Trophoblast cell (in vitro differentiated cells and primary cell): ENCODE measurements around the gene LIMK2.

Experiments used
- DNase-seq, 2 donors: peaks; one replicate each; pipeline ENCODE4 v3.0.0-alpha.2; 2016
- H2AFZ ChIP-seq: 2 replicates; pipeline ENCODE4 v1.6.1; 2013; ENCODE audit warnings: low read length, moderate library complexity, mild to moderate bottlenecking; ENCODE audit not compliant: insufficient read depth, poor library complexity
- H2AK5ac ChIP-seq: 2 replicates; pipeline ENCODE4 v1.6.1; 2013; ENCODE audit warnings: mild to moderate bottlenecking, low read length
- H2BK120ac ChIP-seq: 2 replicates; pipeline ENCODE4 v1.6.1; 2013; ENCODE audit warnings: low read length, mild to moderate bottlenecking, moderate library complexity; ENCODE audit not compliant: insufficient read depth, poor library complexity
- H2BK12ac ChIP-seq: 2 replicates; pipeline ENCODE4 v1.6.1; 2013; ENCODE audit warnings: mild to moderate bottlenecking, low read length, moderate library complexity
- H2BK5ac ChIP-seq: 2 replicates; pipeline ENCODE4 v1.6.1; 2013; ENCODE audit warnings: low read length, low read depth, moderate library complexity, mild to moderate bottlenecking; ENCODE audit not compliant: poor library complexity
- H3K14ac ChIP-seq: 2 replicates; pipeline ENCODE4 v1.6.1; 2013; ENCODE audit warnings: mild to moderate bottlenecking, low read length
- H3K18ac ChIP-seq: 2 replicates; pipeline ENCODE4 v1.6.1; 2013; ENCODE audit warnings: mild to moderate bottlenecking, low read length
- H3K23ac ChIP-seq: 2 replicates; pipeline ENCODE4 v1.6.1; 2013; ENCODE audit warnings: low read length
- H3K27ac ChIP-seq: 2 replicates; pipeline ENCODE4 v1.5.1; 2013; ENCODE audit warnings: low read depth, mild to moderate bottlenecking, inconsistent platforms, low read length, moderate library complexity
- H3K27me3 ChIP-seq: 2 replicates; pipeline ENCODE4 v1.6.1; 2013; ENCODE audit warnings: inconsistent platforms, mild to moderate bottlenecking, low read length, moderate library complexity; ENCODE audit not compliant: insufficient read depth
- H3K36me3 ChIP-seq, 2 experiments: 1 replicate in 1 of 2; 2 replicates in 1 of 2; pipeline ENCODE4 v1.6.1; 2013; ENCODE audit warnings: low read length in 2 of 2, mild to moderate bottlenecking in 2 of 2, moderate library complexity in 1 of 2; ENCODE audit not compliant: insufficient read depth in 2 of 2, control insufficient read depth in 1 of 2
- H3K4ac ChIP-seq: 2 replicates; pipeline ENCODE4 v1.6.1; 2013; ENCODE audit warnings: low read depth, mild to moderate bottlenecking, low read length, moderate library complexity
- H3K4me1 ChIP-seq, 2 experiments: 1 replicate in 1 of 2; 2 replicates in 1 of 2; pipeline ENCODE4 v1.6.1; 2013; ENCODE audit warnings: low read length in 2 of 2, mild to moderate bottlenecking in 2 of 2, moderate library complexity in 1 of 2; ENCODE audit not compliant: insufficient read depth in 2 of 2, control insufficient read depth in 1 of 2
- H3K4me2 ChIP-seq: 2 replicates; pipeline ENCODE4 v1.6.1; 2013; ENCODE audit warnings: inconsistent platforms, mild to moderate bottlenecking, low read length, moderate library complexity
- H3K4me3 ChIP-seq: 2 replicates; pipeline ENCODE4 v1.5.1; 2013; ENCODE audit warnings: mild to moderate bottlenecking, low read depth, low read length, inconsistent platforms
- H3K79me1 ChIP-seq: one replicate; pipeline ENCODE4 v1.6.1; 2013; ENCODE audit warnings: low read length
- H3K79me2 ChIP-seq: 2 replicates; pipeline ENCODE4 v1.6.1; 2013; ENCODE audit warnings: low read length, mild to moderate bottlenecking; ENCODE audit not compliant: control insufficient read depth, insufficient read depth, poor library complexity
- H3K9ac ChIP-seq: 2 replicates; pipeline ENCODE4 v1.6.1; 2013; ENCODE audit warnings: mild to moderate bottlenecking, low read length
- H3K9me3 ChIP-seq: 2 replicates; pipeline ENCODE4 v1.6.1; 2013; ENCODE audit warnings: low read depth, mild to moderate bottlenecking, control low read depth, inconsistent platforms, low read length; ENCODE audit not compliant: insufficient read depth
- H4K12ac ChIP-seq: 2 replicates; pipeline ENCODE4 v1.6.1; 2013; ENCODE audit warnings: low read depth, mild to moderate bottlenecking, low read length, moderate library complexity
- H4K8ac ChIP-seq: 2 replicates; pipeline ENCODE4 v1.6.1; 2013; ENCODE audit warnings: low read depth, mild to moderate bottlenecking, low read length, moderate library complexity
- H4K91ac ChIP-seq: one replicate; pipeline ENCODE4 v1.6.1; 2013; ENCODE audit warnings: low read depth, mild to moderate bottlenecking, low read length, moderate library complexity
- WGBS: extraction: QIAGEN DNeasy Blood & Tissue Kit; methylation state at CpG from one replicate; pipeline ENCODE4 v1.1.7; 2013; ENCODE audit warnings: missing lambda C conversion rate; ENCODE audit not compliant: insufficient read length, insufficient coverage; ENCODE audit errors: extremely low coverage; 5-methylcytosine and 5-hydroxymethylcytosine counted together

The LIMK2 gene

DNA sequence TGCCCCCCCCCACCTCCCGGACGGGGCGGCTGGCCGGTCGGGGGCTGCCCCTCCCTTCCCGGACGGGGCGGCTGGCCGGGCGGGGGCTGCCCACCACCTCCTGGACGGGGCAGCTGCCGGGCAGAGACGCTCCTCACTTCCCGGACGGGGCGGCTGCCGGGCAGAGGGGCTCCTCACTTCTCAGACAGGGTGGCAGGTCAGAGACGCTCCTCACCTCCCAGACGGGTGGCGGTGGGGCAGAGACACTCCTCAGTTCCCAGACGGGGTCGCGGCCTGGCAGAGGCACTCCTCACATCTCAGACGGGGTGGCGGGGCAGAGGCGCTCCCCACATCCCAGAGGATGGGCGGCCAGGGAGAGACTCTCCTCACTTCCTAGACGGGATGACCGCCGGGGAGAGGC is 28.1 kb upstream of the LIMK2 start:
- no peak overlapping the region for H3K4ac ChIP-seq
- WGBS: no CpG with 5 or more reads among the region's 30 CpGs
- H2BK120ac ChIP-seq: no peak overlapping the region
- no peaks in the 10 kb centered on the region for H3K79me1 ChIP-seq
- no peaks in the 10 kb centered on the region for H3K79me2 ChIP-seq
- H2AK5ac ChIP-seq: no peak overlapping the region
- H3K4me1 ChIP-seq: no peaks in the 10 kb centered on the region
- H3K4me3 ChIP-seq: no peak overlapping the region
- H2BK12ac ChIP-seq: no peak overlapping the region
- no peak overlapping the region for H3K27ac ChIP-seq
- peaks cover 20 to 26% of the 10 kb centered on the region in 2 experiments for H3K36me3 ChIP-seq
- no peak overlapping the region for H4K8ac ChIP-seq
- H3K18ac ChIP-seq: no peak overlapping the region
- H4K91ac ChIP-seq: no peak overlapping the region
- no peak overlapping the region for H4K12ac ChIP-seq
- no peak overlapping the region for H3K4me2 ChIP-seq
- peaks cover 4% of the 10 kb centered on the region for H3K9me3 ChIP-seq
- H3K9ac ChIP-seq: no peak overlapping the region
- no peak for DNase-seq
- H2AFZ ChIP-seq: no peak overlapping the region
- H3K23ac ChIP-seq: no peak overlapping the region
- no peak overlapping the region for H3K14ac ChIP-seq
- H2BK5ac ChIP-seq: no peak overlapping the region
- no peaks in the 10 kb centered on the region for H3K27me3 ChIP-seq

DNA sequence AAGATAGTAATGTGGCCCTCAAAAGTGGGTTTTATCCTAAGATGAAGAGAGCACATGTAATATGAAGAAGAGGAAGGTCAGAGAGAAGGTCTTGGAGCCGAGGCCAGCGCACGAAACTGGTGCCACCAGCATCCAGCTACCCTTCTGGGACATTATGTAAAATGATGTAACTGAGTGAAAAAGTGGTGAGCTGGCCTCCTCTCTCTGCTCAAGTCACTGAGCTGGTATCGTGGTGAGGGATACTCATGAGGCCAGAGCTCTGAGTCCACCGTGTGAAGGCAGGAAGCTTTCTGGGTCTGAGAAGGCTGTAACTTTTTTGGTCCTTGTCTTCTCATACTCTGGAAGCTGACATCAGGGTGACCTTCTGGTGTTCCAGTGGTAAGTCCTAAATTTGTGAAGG is 27.0 kb upstream of the LIMK2 start:
- WGBS: no CpG with 5 or more reads among the region's 5 CpGs

DNA sequence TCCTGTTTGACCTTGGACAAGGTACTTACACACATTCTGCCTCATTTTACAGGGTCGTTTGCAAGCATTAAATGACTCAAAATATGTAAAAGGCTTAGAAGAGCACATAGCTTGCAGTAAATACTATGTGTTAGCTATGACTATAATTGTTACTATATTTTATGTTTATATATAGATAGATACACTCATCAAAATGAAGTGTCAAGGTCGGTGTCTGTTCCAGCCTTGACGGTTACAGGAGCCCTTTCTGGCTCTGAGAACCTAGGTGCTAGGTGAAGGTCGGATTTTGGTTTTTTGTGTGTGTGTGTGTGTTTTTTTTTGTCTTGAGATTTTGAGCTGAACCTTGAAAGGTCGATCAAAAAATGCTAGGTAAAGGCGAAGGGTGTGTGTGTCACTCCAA is 24.5 kb upstream of the LIMK2 start:
- peaks cover 4% of the 10 kb centered on the region for H3K9me3 ChIP-seq
- no peak overlapping the region for H2BK120ac ChIP-seq
- H2BK5ac ChIP-seq: no peak overlapping the region
- no peaks in the 10 kb centered on the region for H3K79me2 ChIP-seq
- H3K4me2 ChIP-seq: no peak overlapping the region
- H4K8ac ChIP-seq: no peak overlapping the region
- no peaks in the 10 kb centered on the region for H3K4me1 ChIP-seq
- no peak overlapping the region for H2BK12ac ChIP-seq
- no peak overlapping the region for H3K14ac ChIP-seq
- H3K27me3 ChIP-seq: no peaks in the 10 kb centered on the region
- no peak overlapping the region for H3K4ac ChIP-seq
- WGBS: no CpG with 5 or more reads among the region's 6 CpGs
- DNase-seq: no peak
- no peak overlapping the region for H3K23ac ChIP-seq
- no peaks in the 10 kb centered on the region for H3K79me1 ChIP-seq
- no peak overlapping the region for H2AFZ ChIP-seq
- no peak overlapping the region for H3K18ac ChIP-seq
- no peak overlapping the region for H3K27ac ChIP-seq
- H3K36me3 ChIP-seq: peaks cover 17 to 23% of the 10 kb centered on the region in 2 experiments
- H3K4me3 ChIP-seq: no peak overlapping the region
- no peak overlapping the region for H4K12ac ChIP-seq
- H2AK5ac ChIP-seq: no peak overlapping the region
- H3K9ac ChIP-seq: no peak overlapping the region
- no peak overlapping the region for H4K91ac ChIP-seq

More for the DNA sequence above, 27.0 kb upstream of the LIMK2 start:
- Histone ChIP-seq H3K79me1 (no peaks in the 10 kb centered on the region), H4K8ac (no peak overlapping the region), H3K9me3 (peaks cover 4% of the 10 kb centered on the region), H2AK5ac (no peak overlapping the region), H3K4me1 (no peaks in the 10 kb centered on the region), H2AFZ (no peak overlapping the region), H4K12ac (no peak overlapping the region), H3K27ac (no peak overlapping the region), H4K91ac (no peak overlapping the region), H3K23ac (no peak overlapping the region), H3K9ac (no peak overlapping the region), H3K79me2 (no peaks in the 10 kb centered on the region), H2BK5ac (no peak overlapping the region), H3K4me2 (no peak overlapping the region), H3K4ac (no peak overlapping the region), H3K36me3 (peaks cover 17 to 23% of the 10 kb centered on the region in 2 experiments), H2BK12ac (no peak overlapping the region), H3K14ac (no peak overlapping the region), H3K27me3 (no peaks in the 10 kb centered on the region), H2BK120ac (no peak overlapping the region), H3K18ac (peak overlapping the region; percentile 40), H3K4me3 (no peak overlapping the region)
- peak; percentile 48 to 49 for DNase-seq

DNA sequence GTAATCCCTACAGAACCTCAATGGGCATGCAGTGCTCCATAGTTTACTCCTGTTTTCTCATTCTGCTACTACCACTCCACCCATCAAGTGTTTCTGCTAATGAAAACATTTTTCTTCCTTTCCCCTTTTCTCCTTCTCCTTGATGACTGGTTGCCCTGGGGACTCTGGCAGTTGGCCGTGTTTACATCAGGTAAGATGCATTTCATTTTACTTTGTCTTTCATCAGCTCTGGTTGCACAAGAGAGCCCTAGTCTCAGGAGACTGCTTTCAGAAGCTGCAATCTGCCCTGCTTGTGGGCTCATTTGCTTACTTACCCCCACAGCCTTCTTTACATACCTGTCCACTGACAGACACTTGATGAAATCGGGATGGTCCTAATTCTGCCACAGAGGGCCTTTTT is 19.6 kb upstream of the LIMK2 start:
- H3K79me2 ChIP-seq: no peaks in the 10 kb centered on the region
- H3K4ac ChIP-seq: no peak overlapping the region
- peak; percentile 89 to 97 for DNase-seq
- WGBS: no CpG with 5 or more reads among the region's 2 CpGs
- no peak overlapping the region for H3K14ac ChIP-seq
- no peak overlapping the region for H2BK12ac ChIP-seq
- no peak overlapping the region for H3K4me3 ChIP-seq
- H3K9ac ChIP-seq: no peak overlapping the region
- H2BK120ac ChIP-seq: no peak overlapping the region
- no peak overlapping the region for H4K12ac ChIP-seq
- no peak overlapping the region for H3K18ac ChIP-seq
- H2BK5ac ChIP-seq: no peak overlapping the region
- H3K9me3 ChIP-seq: no peaks in the 10 kb centered on the region
- peaks cover 14 to 23% of the 10 kb centered on the region in 2 experiments for H3K36me3 ChIP-seq
- H4K91ac ChIP-seq: no peak overlapping the region
- no peak overlapping the region for H3K23ac ChIP-seq
- peak overlapping the region; percentile 20 for H3K27ac ChIP-seq
- H3K27me3 ChIP-seq: no peaks in the 10 kb centered on the region
- no peak overlapping the region for H2AK5ac ChIP-seq
- no peaks in the 10 kb centered on the region for H3K79me1 ChIP-seq
- no peak overlapping the region for H3K4me2 ChIP-seq
- H3K4me1 ChIP-seq: no peaks in the 10 kb centered on the region
- H2AFZ ChIP-seq: no peak overlapping the region
- H4K8ac ChIP-seq: no peak overlapping the region
